Small intestine (tissue), 7 donors: ENCODE results near the gene MYO1B. TPM values are rescaled to one million over a fixed set of nuclear protein-coding genes. Genes with fewer than 3 reads are reported as not detected.

Experiments
- DNase-seq, 2 donors: peaks; one replicate each; pipeline versions ENCODE4 v3.0.0 to v3.0.0-alpha.2; 2013
- FAIRE-seq: peaks from 2 replicates; lab custom pipeline; 2012; peaks lifted over from hg19 to GRCh38; lab: Jason Lieb, UNC
- H3K27ac ChIP-seq, 3 donors: one replicate each; pipeline ENCODE4 v1.5.1; 2013; ENCODE audit warnings: low read length in 2 of 3, mild to moderate bottlenecking in 2 of 3, control low read depth in 1 of 3, inconsistent platforms in 1 of 3, low read depth in 1 of 3, moderate library complexity in 1 of 3
- H3K27me3 ChIP-seq, 3 donors: one replicate each; pipeline ENCODE4 v1.6.1; 2013; ENCODE audit warnings: low read length in 3 of 3, inconsistent platforms in 1 of 3; ENCODE audit not compliant: control insufficient read depth in 3 of 3, insufficient read depth in 3 of 3
- H3K36me3 ChIP-seq, 3 donors: one replicate each; pipeline ENCODE4 v1.6.1; 2013; ENCODE audit warnings: low read length in 3 of 3, inconsistent platforms in 1 of 3, low read depth in 1 of 3, mild to moderate bottlenecking in 1 of 3, moderate library complexity in 1 of 3; ENCODE audit not compliant: control insufficient read depth in 3 of 3, insufficient read depth in 2 of 3
- H3K4me1 ChIP-seq, 3 donors: one replicate each; pipeline ENCODE4 v1.6.1; 2013; ENCODE audit warnings: low read length in 2 of 3, inconsistent platforms in 1 of 3, low read depth in 1 of 3, mild to moderate bottlenecking in 1 of 3, moderate library complexity in 1 of 3; ENCODE audit not compliant: control insufficient read depth in 3 of 3, insufficient read depth in 2 of 3
- H3K4me3 ChIP-seq, 3 donors: one replicate each; pipeline ENCODE4 v1.5.1; 2013; ENCODE audit warnings: low read length in 3 of 3, control low read depth in 1 of 3, inconsistent platforms in 1 of 3, low read depth in 1 of 3, mild to moderate bottlenecking in 1 of 3, moderate library complexity in 1 of 3
- H3K9me3 ChIP-seq, 2 donors: one replicate each; pipeline ENCODE4 v1.6.1; 2013; ENCODE audit warnings: low read depth in 1 of 2, low read length in 1 of 2; ENCODE audit not compliant: control insufficient read depth in 2 of 2, insufficient read depth in 1 of 2
- WGBS, 3 donors: extraction: QIAGEN DNeasy Blood & Tissue Kit; methylation state at CpG; one replicate each; pipeline ENCODE4 v1.1.7; 2013; 5-methylcytosine and 5-hydroxymethylcytosine counted together
- polyA plus RNA-seq, 4 donors: library from polyadenylated mRNA; stranded (reverse) in 3 of 4; unstranded in 1 of 4; fragments of 200-250 nt in 3 of 4; fragments of 120-200 nt in 1 of 4; gene quantifications; one replicate each; pipeline versions ENCODE4 v1.2.1 to v1.2.3, GENCODE V29; 2013
- donor health status: healthy with polysubstance abuse.
- donor health status: control.
- donor health status: control.
- donor health status: Bipolar disorder and iron deficiency.
- donor health status: healthy.

MYO1B gene
- polyA plus RNA-seq, 4 donors, result 8.1 to 34.8 (median 12.9) TPM

DNA sequence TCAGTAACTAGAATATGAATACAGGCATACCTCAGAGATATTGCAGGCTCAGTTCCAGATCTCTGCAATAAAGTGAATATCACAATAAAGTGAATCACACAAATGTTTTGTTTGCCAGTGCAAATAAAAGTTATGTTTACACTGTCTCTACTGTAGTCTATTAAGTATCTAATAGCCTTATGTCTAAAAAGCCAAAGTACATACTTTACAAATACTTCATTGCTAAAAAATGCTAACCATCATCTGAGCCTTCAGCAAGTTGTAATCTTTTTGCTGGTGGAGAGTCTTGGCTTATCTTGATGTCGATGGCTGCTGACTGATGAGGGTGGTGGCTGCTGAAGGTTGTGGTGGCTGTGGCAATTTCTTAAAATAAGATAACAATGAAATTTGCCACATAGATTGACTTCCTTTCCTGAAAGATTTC is 159.4 kb downstream of the MYO1B start:
- peaks cover 0 to 14% (median 3%) of the 10 kb centered on the region in 3 donors for H3K4me1 ChIP-seq
- H3K27me3 ChIP-seq, result no peaks in the 10 kb centered on the region
- DNase-seq (peak in 1 of 2 donors; percentile 14), FAIRE-seq (no peak)
- no peak overlapping the region for H3K4me3 ChIP-seq
- H3K9me3 ChIP-seq, result no peaks in the 10 kb centered on the region
- H3K36me3 ChIP-seq, result peaks cover 0 to 16% (median 0%) of the 10 kb centered on the region in 3 donors
- WGBS, 3 donors, result 4 to 13% (median 8%) methylated on average over 1 of the region's 1 CpG
- H3K27ac ChIP-seq, result no peak overlapping the region

DNA sequence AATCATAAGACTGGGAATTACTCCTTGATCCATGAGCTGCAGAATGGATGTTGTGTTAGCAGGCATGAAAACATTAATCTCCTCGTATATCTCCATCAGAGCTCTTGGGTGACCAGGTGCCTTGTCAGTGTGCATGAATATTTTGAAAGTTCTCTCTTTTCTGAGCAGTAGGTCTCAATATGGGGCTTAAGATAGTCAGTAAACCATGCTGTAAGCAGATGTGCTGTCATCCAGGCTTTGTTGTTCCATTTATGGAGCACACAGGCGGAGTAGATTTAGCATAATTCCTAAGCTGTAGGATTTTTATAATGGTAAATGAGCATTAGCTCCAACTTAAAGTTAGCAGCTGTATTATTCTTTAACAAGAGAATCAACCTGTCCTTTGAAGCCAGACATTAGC is 160.3 kb downstream of the MYO1B start:
- Histone ChIP-seq H3K27me3 (no peaks in the 10 kb centered on the region), H3K27ac (no peak overlapping the region), H3K9me3 (no peaks in the 10 kb centered on the region), H3K4me1 (peaks cover 0 to 5% (median 3%) of the 10 kb centered on the region in 3 donors), H3K36me3 (peaks cover 0 to 17% (median 4%) of the 10 kb centered on the region in 3 donors), H3K4me3 (no peak overlapping the region)
- 90 to 97% (median 92%) methylated on average over 2 of the region's 2 CpGs for WGBS, 3 donors
- DNase-seq (no peak), FAIRE-seq (no peak)

DNA sequence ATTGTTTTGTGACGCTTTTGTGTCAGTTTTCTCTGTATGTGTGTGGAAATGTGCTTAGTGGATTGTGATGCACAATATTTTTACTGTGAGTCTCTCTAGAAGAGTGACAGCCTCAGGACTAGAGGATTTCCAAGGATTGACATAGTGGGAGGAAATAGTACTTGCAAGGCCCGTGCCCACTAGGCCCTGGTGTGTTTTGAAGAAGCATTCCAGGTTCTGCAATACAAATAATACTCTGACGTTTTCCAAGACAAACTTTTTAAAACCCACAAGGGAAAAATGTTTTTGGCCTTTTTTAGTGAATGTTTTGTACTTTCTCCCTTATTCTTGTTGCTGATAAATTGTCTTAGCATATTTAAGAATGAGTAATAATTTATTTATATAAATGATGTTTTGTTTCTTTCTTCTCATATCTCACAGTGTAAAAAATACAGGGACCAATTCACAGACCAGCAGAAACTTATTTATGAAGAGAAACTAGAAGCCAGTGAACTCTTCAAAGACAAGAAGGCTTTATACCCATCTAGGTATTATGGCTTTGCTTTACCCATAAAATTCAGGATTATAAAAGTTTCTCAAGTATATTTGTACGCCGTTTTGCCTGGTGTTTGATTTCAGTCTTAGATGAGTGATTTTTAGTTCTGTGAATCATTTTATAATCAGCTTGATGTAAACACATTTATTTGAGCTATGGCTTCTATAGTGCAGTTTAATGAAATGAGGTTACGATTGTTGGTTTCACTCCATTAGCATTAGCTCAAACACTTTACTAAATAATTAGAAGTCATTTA is 165.6 kb downstream of the MYO1B start:
- no peaks in the 10 kb centered on the region for H3K9me3 ChIP-seq
- no peaks in the 10 kb centered on the region for H3K27me3 ChIP-seq
- H3K36me3 ChIP-seq, result peaks cover 2 to 12% (median 4%) of the 10 kb centered on the region in 3 donors
- WGBS, 3 donors, result 79 to 85% (median 84%) methylated on average over 6 of the region's 6 CpGs
- H3K4me3 ChIP-seq, result no peak overlapping the region
- no peak for DNase-seq
- H3K27ac ChIP-seq, result no peak overlapping the region
- no peak for FAIRE-seq
- H3K4me1 ChIP-seq, result peaks cover 0 to 3% (median 0%) of the 10 kb centered on the region in 3 donors

DNA sequence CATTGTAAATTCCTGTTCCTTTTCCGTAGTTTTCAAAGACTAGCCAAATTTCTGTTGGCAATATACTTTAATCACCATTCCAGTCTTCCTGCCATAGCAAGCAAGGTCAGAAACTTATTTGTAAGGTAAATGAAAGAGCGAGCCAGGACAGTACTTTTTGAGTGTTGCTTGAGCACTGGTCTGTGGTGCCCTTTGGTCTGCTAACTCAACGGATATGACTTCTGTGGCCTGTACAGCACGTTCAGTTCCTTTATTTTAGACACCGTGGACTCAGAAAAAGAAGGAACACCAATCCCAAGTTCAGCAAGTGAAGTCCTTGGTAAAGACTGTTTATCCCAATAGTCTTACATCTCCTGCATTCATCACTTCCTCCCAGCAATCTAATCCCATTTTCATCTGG is 166.3 kb downstream of the MYO1B start:
- H3K4me3 ChIP-seq, result no peak overlapping the region
- H3K27ac ChIP-seq, result no peak overlapping the region
- DNase-seq (no peak), FAIRE-seq (no peak)
- H3K9me3 ChIP-seq, result no peaks in the 10 kb centered on the region
- WGBS, 3 donors, result 59 to 68% (median 59%) methylated on average over 5 of the region's 5 CpGs
- peaks cover 2 to 12% (median 4%) of the 10 kb centered on the region in 3 donors for H3K36me3 ChIP-seq
- H3K27me3 ChIP-seq, result no peaks in the 10 kb centered on the region
- peaks cover 0 to under 1% (median 0%) of the 10 kb centered on the region in 3 donors for H3K4me1 ChIP-seq

DNA sequence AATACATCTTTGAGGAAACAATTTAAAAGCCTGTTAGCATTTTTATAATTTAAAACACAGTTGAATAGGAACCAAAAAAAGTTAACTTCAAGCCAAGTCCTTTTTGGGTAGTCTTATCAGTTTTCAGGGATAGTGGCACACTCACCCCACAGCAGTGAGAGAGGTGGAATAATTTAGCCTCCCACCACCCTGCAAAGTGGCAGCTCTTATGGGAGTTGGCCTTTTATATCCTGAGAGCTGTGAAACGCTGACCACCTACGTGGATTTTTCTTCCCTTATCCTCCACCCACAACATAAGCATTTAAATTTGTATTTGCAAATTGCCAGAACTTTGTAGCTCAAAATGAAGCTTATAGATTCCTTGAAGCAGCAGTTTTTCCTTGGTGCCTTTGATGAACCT is 167.1 kb downstream of the MYO1B start:
- 76 to 83% (median 79%) methylated on average over 2 of the region's 2 CpGs for WGBS, 3 donors
- Histone ChIP-seq H3K27ac (no peak overlapping the region), H3K27me3 (no peaks in the 10 kb centered on the region), H3K4me1 (peaks cover 0 to under 1% (median 0%) of the 10 kb centered on the region in 3 donors), H3K36me3 (peaks cover 2 to 12% (median 4%) of the 10 kb centered on the region in 3 donors), H3K4me3 (no peak overlapping the region), H3K9me3 (no peaks in the 10 kb centered on the region)
- FAIRE-seq (no peak), DNase-seq (no peak)

DNA sequence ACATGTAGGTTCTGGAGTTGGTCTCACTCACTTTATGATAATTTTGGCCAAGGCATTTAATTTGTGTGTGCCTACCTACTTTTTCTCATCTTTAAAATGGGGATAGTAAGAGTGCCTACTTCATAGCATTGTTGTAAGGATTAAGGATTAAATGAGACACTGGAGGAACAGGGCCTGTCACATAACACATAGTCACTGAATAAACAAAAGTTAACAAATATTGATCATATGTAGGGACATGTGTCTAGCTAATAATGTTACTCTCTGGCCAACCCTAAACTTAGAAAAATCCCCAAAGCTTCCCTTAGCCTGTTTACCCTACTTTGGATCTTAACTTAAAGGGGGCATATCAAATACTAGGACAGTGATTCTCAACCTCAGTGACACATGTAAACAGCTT is 169.9 kb downstream of the MYO1B start:
- FAIRE-seq (no peak), DNase-seq (no peak)
- Histone ChIP-seq H3K4me1 (peaks cover 2 to 12% (median 2%) of the 10 kb centered on the region in 3 donors), H3K4me3 (no peak overlapping the region), H3K27ac (no peak overlapping the region), H3K36me3 (peaks cover under 1 to 6% (median 2%) of the 10 kb centered on the region in 3 donors), H3K27me3 (no peaks in the 10 kb centered on the region), H3K9me3 (no peaks in the 10 kb centered on the region)

DNA sequence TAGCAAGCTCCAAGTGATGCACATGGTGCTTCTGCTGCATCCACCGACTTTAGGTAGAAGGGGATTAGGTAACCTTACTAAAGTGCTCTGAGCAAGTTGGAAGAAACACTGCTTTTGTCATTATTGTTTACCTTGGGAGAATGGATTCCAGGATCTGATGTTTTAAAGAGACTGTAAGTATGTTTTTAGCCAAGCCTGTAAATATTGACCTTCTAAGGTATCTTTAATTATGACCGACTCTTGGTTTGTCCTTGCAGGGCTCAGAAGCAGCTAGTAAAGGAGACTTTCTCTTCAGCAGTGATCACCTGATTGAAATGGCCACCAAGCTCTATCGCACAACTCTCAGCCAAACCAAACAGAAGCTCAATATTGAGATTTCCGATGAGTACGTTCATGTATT is 170.7 kb downstream of the MYO1B start:
- Histone ChIP-seq H3K9me3 (no peaks in the 10 kb centered on the region), H3K27ac (no peak overlapping the region), H3K27me3 (no peaks in the 10 kb centered on the region), H3K36me3 (peaks cover 0 to 3% (median 2%) of the 10 kb centered on the region in 3 donors), H3K4me3 (no peak overlapping the region), H3K4me1 (peaks cover 2 to 12% (median 2%) of the 10 kb centered on the region in 3 donors)
- DNase-seq (no peak), FAIRE-seq (no peak)
- 89 to 97% (median 92%) methylated on average over 5 of the region's 5 CpGs for WGBS, 3 donors

DNA sequence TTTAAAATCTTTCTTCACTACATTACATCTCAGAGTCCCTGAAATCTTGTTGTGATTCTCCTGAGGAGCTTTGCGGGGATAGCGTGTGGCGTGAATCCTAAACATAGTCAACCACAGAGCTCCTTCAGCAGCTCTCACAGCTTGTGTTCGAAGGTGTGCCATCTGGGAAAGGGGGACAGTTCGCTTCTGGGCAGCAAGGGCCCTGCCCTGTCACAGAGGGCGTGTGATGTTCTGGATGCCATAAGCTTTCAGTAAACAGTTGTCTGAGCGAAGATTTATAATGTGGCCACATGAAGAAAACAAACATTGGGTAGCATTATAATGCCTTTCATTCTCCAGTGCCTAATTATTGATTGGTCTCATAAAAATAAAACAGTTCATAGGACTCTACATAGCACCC is 172.5 kb downstream of the MYO1B start:
- DNase-seq (peak in 1 of 2 donors; percentile 56), FAIRE-seq (no peak)
- WGBS, 3 donors, result 43 to 74% (median 53%) methylated on average over 7 of the region's 7 CpGs
- Histone ChIP-seq H3K27ac (peak overlapping the region in 2 of 3 donors; percentile 80 to 88), H3K4me3 (peak overlapping the region in 1 of 3 donors; percentile 17), H3K27me3 (no peaks in the 10 kb centered on the region), H3K36me3 (peaks cover 0 to 13% (median 2%) of the 10 kb centered on the region in 3 donors), H3K4me1 (peaks cover 2 to 12% (median 2%) of the 10 kb centered on the region in 3 donors), H3K9me3 (no peaks in the 10 kb centered on the region)
